ENCODE results near the gene SND1.

Gene SND1

DNA sequence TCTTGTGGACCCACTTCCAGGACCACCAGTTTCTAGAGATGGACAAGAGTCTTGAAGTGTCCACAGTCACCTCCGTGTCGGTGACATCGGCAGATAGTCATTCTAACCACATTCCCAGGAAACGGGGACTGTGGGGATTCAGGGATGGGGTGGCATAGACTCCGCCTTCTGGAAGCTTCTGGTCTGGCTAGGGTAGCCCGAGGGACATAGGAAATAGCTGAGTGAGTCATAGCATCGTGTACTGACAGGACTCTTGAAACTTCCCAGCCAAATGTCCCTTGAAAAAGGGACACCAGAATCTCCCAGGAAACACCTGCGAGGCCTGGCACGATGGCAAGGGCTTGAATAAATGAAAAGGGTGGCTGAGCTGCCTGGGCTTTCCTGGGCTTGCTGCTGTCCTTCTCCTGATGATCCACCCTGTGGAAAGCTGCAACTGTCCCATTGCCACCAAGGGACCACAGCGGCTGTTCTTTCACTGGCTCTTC is 463.4 kb downstream of the SND1 start:
- in situ Hi-C loops (cut with MboI; ENCODE audit: low pct_unique_long_range_greater_than_20kb, low sequenced_read_pairs), result no loop called here
- no peak for DNase-seq

DNA sequence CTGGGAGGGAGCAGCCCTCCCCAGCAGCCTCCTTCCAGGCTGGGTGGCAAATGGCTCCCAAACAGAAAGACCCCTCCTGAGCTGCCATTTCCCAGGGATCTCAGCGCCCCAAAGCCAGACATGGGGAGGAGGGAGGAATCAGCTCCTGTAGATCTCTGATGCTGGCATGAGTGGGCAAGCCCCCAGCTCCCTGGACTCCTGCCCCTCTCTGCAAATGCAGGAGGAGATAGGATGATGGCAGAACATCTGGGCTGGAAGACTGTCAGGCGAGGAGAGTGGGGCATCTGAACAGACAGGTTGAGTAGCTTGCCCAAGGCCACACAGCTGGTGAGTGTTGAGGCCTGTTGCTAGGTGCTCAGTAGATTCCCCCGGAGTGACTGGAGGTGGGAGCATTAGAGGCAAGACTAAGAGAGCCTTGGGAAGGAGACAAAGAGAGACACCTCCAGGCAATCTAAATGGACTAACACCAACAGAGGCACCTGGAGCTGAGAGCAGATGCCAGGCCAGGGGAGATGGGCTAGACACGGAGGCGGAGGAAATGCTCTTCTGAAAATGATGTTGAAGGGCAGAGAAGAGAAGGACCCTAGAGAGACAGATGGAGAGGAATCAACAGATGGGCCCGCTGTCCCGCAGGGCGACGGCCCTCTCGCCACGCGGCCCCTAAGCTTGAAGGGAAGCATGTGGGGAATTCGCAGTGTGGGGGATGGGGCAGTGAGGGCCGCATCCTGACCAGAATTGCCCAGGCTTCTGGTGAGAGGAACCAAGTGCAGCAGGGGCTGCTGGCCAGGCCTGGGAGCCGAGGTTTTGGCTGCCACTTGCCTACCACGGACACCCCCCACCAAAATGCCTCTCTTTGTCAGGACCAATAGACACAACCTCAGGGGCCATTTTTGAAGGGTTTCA is 464.1 kb downstream of the SND1 start:
- in situ Hi-C loops (cut with MboI; ENCODE audit: low pct_unique_long_range_greater_than_20kb, low sequenced_read_pairs), result no loop called here

GRCh38 chr7:128116740-128117139 is 464.7 kb downstream of the SND1 start:
- DNase-seq, result no peak
- in situ Hi-C loops (cut with MboI; ENCODE audit: low pct_unique_long_range_greater_than_20kb, low sequenced_read_pairs), result no loop called here

More for the DNA sequence above, 464.1 kb downstream of the SND1 start:
- DNase-seq, result no peak

- in situ Hi-C loops (cut with MboI; ENCODE audit: low pct_unique_long_range_greater_than_20kb, low sequenced_read_pairs), result no loop called here
- DNase-seq, result no peak
These were observed 465.7 kb downstream of the SND1 start for GRCh38 chr7:128117691-128118090.

DNA sequence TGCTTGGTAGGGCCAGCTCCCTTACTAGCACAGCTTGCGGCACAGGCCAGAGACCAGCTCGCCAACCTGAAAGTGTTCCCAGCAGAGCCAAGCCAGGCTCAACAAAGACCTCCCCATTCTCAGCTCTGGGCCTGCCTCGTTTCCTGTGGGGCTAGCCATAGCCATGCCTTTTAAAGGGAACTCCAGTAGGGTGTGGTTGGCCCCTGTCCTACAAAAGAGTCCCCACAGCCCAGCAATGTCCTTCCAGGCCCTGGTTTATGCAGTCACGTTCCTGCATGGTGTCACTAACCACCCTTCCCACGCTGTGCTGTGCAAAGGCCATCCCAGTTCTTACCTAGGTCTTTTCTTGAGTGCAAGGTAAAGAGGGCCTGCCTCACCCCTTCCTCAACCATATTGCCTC is 467.0 kb downstream of the SND1 start:
- in situ Hi-C loops (cut with MboI; ENCODE audit: low pct_unique_long_range_greater_than_20kb, low sequenced_read_pairs), result no loop called here
- DNase-seq, result no peak

DNA sequence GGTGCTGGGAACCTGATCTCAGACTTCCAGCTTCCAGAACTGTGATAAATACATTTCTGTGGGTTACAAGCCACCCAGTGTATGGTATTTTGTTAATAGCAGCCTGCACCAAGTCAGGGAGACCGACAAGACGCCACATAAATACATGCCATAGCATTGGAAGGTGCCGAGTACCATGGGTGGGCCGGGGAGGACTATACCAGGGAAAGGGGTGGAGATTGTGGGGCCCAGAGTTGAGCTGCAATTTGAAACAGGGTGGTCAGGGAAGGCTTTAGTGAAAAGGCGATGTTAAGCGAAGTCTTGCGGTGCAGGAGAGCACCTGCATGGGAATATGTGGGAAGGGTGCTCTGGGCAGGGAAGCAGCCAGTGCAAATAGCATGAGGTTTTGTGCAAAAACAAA is 468.1 kb downstream of the SND1 start:
- no peak for DNase-seq

GRCh38 chr7:128120976-128121490 is 469.0 kb downstream of the SND1 start:
- in situ Hi-C loops (cut with MboI; ENCODE audit: low pct_unique_long_range_greater_than_20kb, low sequenced_read_pairs), result no loop called here

More for the DNA sequence above, 468.1 kb downstream of the SND1 start:
- in situ Hi-C loops (cut with MboI; ENCODE audit: low pct_unique_long_range_greater_than_20kb, low sequenced_read_pairs), result no loop called here

DNA sequence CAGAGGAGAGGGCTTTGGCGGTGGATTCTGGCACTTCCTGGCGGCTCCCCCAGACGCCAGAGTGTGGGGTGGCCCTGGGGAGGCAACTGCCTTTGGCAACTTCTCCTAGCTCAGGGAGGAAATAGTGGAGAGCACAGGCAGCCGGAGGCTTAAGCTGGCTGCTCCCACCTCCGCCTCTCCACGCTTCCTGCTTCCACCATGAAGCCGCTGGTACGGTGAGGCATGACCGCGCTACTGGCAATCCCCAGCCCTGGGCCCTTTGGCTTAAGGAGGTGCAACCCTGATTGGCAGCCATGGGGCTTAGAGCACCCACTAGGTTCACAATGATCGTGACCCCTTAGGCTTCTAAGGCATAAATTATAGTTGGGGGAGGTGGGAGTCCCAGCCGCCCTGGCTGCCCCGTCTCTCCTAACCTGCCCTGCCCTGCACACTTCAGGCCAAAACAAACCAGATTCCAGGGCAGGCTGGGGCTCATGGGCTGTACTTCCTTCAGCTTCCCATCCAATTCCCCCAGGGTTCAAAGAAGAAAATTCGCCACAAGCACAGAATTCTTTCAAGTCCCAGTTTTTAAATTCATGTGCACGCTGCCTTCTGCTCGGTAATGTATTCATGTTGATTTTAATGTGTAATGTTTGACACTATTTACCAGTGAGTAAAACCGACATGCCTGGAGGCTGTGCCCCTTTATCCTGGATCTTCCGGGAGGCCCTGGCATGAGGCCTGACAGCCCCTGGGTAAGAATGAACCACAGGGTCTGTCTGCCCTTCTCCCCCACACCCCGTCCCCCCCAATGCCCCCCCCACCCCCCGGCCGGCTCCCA is 469.9 kb downstream of the SND1 start:
- peak; percentile 81 for DNase-seq
- in situ Hi-C loops (cut with MboI; ENCODE audit: low pct_unique_long_range_greater_than_20kb, low sequenced_read_pairs), result no loop called here

More at GRCh38 chr7:128120976-128121490, 469.0 kb downstream of the SND1 start:
- DNase-seq, result no peak

DNA sequence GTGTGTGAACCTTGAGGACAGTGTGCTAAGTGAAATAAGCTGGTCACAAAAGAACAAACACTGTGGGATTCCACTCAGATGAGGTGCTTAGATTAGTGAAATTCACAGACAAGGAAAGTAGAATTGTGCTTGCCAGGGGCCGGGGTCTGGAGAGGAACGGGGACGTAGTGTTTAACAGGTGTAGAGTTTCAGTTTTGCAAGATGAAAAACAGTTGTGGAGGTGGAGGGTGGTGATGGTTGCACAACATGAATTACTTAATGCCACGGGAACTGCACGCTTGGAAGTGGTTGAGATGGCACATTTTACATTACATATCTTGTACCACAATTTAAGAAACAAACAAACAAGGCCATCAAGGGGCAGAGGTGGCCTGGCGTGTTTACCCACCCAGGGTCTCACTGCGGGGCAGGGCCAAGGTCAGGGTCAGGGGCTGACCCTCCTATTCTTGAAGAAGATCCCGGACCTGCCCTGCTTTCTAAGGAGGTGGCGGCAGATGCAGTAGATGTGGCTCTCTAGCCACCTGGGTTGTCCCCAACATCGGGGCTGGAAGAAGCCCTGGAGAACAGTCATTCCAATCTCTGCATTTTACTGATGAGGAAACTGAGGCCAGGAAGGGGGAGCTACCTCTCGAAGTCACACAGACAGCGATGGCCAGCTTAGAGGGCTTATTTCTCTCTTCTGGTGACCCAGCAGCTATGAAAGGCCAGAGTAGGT is 470.7 kb downstream of the SND1 start:
- in situ Hi-C loops (cut with MboI; ENCODE audit: low pct_unique_long_range_greater_than_20kb, low sequenced_read_pairs), result no loop called here
- no peak for DNase-seq

GRCh38 chr7:128123291-128124037 is 471.5 kb downstream of the SND1 start:
- in situ Hi-C loops (cut with MboI; ENCODE audit: low pct_unique_long_range_greater_than_20kb, low sequenced_read_pairs), result no loop called here
- DNase-seq, result no peak

DNA sequence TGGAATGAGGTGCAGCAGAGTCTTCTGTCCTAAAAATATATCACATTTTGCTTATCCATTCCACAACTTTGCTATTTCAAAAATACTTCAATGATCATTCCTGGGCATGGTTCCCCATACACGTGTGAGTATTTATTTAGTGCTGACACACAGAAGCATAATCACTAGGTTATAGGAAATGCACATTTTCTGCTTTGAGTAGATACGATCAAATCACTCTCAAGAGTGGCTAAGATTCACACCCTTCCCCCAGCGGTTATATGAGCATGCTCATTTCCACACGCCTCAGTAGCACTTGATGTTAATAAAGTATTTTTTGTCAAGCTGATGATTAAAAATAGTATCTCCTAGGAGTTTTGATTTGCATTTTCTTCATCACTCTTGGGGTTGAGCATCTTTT is 472.8 kb downstream of the SND1 start:
- in situ Hi-C loops (cut with MboI; ENCODE audit: low pct_unique_long_range_greater_than_20kb, low sequenced_read_pairs), result no loop called here
- DNase-seq, result no peak

- in situ Hi-C loops (cut with MboI; ENCODE audit: low pct_unique_long_range_greater_than_20kb, low sequenced_read_pairs), result no loop called here
- no peak for DNase-seq
These were observed 473.8 kb downstream of the SND1 start for GRCh38 chr7:128125816-128126215.

- in situ Hi-C loops (cut with MboI; ENCODE audit: low pct_unique_long_range_greater_than_20kb, low sequenced_read_pairs), result no loop called here
- no peak for DNase-seq
These were observed 476.4 kb downstream of the SND1 start for GRCh38 chr7:128128401-128128800.

DNA sequence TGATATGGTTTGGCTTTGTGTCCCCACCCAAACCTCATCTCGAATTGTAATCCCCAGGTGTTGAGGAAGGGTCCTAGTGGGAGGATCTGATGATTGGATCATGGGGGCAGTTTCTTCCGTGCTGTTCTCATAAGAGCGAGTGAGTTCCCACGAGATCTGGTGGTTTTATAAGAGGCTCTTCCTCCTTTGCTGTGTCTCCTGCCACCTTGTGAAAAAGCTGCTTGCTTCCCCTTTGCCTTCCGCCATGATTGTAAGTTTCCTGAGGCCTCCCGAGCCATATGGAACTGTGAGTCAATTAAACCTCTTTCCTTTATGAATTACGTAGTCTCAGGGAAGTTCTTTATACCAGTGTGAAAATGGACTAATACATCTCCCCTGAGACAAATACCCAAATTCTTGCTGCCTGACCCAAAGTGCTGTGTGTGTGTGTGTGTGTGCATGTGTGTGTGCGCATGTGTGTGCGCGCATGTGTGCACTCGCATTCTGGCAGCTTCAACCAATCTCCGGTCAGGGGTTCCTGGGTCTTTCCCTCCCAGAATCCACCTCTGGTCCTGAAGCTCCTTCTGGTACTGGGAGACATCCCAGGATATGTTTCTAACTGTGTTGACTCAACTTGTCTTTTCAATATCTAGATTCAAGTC is 477.4 kb downstream of the SND1 start:
- in situ Hi-C loops (cut with MboI; ENCODE audit: low pct_unique_long_range_greater_than_20kb, low sequenced_read_pairs), result no loop called here
- DNase-seq, result peak; percentile 32

DNA sequence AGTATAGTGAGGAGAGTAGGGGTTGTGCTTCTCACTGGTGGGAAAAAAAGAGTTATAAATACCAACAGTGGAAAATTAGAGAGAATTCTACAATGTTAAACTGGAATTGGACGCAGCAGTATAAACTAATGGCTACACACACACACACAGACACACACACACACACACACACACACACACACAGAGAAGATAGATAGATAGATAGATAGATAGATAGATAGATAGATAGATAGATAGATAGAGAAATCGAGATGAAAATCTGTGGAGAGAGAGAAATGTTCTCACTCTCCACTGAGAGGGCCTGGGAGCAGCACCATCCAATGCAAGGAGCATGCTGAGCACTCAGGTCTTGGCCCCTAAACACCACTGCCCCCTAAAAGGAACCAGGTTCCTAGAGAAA is 479.1 kb downstream of the SND1 start:
- no peak for DNase-seq
- in situ Hi-C loops (cut with MboI; ENCODE audit: low pct_unique_long_range_greater_than_20kb, low sequenced_read_pairs), result no loop called here

DNA sequence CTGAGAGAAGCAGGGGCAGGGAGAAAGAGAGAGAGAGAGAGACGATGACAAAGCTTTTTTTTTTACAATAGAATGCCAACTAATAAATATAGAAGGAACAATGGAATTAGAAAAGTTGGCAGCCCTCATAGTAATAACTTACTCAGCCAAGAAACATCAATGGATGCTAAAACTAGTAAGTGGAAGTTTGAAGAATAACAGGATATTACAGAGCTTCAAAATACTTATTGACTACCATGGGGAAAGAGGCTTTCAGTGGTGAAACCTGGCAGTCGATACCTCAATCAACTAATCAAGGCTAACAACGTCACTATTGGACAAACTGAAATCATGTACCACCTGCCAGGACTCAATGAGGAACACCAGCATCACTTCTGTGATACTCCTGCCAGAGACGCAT is 479.7 kb downstream of the SND1 start:
- in situ Hi-C loops (cut with MboI; ENCODE audit: low pct_unique_long_range_greater_than_20kb, low sequenced_read_pairs), result no loop called here
- DNase-seq, result no peak

DNA sequence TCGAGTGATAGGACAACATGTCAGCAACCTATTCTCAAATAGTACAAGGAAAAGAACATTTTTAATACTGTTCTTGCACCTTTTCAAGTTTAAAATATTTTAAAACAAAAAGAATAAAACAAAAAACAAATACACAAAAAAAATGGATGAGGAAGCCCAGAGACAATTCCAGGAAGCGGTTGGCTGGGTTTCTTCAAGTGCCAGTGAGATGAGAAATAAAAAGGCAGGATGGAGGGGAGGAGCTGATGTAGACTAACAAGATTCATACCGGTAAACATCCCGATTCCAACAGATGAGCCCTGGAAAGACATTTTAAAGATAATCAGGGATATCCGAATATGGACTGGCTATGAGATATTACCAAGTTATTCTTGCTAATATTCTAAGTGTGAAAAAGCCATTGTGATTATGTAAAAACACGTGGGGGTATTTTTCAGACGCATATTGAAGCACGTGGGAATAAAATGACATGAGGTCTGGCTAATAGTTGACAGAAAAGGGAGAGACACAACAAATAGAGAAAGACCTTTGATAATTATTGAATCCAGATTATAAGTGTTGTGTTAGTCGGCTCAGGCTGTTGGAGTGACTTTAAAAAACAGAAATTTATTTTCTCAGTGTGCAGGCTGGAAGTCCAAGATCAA is 480.6 kb downstream of the SND1 start:
- in situ Hi-C loops (cut with MboI; ENCODE audit: low pct_unique_long_range_greater_than_20kb, low sequenced_read_pairs), result no loop called here
- no peak for DNase-seq

GRCh38 chr7:128135159-128135514 is 483.1 kb downstream of the SND1 start:
- in situ Hi-C loops (cut with MboI; ENCODE audit: low pct_unique_long_range_greater_than_20kb, low sequenced_read_pairs), result no loop called here
- no peak for DNase-seq

Data from KBM-7 (cell line).